HG02885 (cell line): ENCODE data around the gene RIN3.

Source experiments
- ATAC-seq: cut with Tn5 transposase; IDR thresholded peaks from one replicate; pipeline ENCODE4 v1.9.1; 2021; ENCODE audit warnings: mild to moderate bottlenecking; ENCODE audit not compliant: unreplicated experiment, poor library complexity

RIN3 gene, protein sequence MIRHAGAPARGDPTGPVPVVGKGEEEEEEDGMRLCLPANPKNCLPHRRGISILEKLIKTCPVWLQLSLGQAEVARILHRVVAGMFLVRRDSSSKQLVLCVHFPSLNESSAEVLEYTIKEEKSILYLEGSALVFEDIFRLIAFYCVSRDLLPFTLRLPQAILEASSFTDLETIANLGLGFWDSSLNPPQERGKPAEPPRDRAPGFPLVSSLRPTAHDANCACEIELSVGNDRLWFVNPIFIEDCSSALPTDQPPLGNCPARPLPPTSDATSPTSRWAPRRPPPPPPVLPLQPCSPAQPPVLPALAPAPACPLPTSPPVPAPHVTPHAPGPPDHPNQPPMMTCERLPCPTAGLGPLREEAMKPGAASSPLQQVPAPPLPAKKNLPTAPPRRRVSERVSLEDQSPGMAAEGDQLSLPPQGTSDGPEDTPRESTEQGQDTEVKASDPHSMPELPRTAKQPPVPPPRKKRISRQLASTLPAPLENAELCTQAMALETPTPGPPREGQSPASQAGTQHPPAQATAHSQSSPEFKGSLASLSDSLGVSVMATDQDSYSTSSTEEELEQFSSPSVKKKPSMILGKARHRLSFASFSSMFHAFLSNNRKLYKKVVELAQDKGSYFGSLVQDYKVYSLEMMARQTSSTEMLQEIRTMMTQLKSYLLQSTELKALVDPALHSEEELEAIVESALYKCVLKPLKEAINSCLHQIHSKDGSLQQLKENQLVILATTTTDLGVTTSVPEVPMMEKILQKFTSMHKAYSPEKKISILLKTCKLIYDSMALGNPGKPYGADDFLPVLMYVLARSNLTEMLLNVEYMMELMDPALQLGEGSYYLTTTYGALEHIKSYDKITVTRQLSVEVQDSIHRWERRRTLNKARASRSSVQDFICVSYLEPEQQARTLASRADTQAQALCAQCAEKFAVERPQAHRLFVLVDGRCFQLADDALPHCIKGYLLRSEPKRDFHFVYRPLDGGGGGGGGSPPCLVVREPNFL

DNA sequence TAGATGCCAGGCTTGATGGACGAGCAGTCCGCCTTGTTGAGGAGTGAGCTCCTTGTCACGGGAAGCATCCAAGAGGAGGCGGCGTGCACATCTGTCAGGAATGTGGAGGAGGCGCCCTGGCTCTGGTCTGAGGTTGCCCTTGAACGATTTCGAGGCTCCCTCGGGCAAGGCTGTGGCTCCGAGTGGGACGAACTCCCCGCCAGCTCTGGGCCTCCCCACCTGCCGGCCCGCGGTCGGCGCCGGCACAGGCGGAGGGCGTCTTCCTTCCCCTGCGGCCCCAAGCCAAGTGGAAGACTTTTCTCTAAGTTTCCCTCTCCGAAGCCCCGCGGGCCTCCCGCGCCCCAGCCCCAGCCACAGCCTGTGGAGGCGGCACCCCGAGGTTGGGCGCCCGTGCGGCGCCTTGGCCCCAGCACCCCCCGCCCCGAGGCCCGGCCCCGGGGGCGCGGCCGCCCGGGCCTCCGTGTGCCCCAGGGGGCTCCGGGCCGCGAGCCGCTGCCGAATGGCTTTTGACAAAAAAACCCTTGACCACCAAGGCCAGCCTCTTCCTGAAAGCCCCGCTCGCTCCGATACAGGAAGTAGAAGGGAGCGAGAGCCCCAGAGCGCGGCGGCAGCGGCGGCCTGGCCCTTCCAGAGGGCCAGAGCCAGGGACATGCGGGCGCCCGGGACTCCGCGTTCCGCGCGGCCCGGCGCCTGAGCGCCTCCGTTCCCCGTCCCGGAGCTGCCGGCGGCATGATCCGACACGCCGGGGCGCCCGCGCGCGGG is at the start of gene RIN3:
TSS of gene RIN3 (plus strand) at position 578 of the 762 bp plus-strand sequence. CDS start at position 730, 152 bp downstream.
- ATAC-seq = peak; percentile 70

DNA sequence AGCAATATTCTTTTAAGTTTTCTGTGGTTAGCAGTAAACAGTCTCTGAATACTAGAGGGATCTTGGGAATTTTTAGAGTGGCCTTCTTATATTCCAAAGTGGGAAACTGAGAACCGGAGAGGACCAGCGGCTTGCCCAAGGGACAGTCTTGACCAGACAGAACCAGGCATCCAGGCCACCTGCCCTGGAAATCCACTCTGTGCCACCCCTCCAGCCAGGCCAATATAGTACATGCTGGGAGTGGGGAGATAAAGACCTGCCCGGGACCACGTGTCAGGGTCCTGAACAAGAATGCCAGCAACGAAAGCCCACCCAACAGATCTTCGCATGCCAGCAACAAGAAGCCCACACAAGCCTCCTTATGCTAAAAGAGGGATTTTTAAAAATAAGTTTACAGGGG is 49.4 kb upstream of the RIN3 start:
- ATAC-seq = no peak

DNA sequence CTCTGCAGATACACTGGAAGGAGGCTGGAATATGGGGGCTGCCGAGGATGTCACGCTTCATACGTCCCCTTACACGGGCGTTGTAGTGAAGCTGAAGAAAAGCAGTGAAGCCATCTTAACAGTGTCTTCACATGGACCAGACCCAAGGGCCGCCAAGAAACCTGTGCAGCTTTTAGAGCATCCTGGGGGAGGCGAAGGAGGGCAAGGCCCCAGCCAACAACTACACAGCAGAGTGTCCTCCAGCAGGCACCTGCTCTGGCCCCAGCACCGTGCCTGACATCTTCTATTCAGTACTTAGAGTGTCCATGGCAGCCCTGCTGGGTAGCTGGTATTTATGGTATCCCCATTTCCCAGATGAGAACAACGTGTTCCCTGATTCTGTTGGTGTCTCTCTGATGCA is 48.9 kb upstream of the RIN3 start:
- ATAC-seq = no peak

DNA sequence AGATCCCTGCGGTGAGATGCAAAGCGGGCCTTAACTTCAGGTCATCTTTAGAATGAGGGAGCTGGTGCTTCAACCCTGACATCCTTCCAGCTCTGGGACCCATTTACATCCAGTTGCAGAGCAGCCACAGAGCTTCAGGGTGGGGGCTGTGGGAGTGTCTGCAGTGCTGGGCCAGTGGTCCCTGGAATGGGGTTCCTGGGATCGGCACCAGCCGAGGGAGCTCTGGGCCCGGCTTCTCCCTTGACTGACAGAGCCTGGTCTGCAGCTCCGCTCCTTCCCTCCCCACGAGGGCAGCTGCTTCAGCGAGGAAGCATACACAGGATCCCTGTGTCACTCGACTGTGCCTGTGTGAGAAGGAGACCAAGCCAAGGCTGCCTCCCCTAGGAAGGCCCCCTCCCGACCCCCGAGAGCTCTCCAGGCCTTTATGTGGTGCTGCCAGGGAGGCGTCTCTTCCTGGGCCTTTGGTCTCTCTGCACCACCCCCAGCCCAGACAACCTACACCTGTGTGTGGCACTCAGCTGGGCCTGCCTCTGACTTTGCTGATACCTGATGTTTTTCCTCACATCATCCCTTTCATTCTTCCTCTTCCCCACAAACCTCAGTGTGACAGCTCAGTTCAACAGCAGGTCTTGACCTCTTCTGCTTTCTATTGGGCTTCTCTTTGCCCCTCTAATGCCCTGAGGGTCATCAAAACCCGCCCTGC is 48.1 kb upstream of the RIN3 start:
- no peak for ATAC-seq

DNA sequence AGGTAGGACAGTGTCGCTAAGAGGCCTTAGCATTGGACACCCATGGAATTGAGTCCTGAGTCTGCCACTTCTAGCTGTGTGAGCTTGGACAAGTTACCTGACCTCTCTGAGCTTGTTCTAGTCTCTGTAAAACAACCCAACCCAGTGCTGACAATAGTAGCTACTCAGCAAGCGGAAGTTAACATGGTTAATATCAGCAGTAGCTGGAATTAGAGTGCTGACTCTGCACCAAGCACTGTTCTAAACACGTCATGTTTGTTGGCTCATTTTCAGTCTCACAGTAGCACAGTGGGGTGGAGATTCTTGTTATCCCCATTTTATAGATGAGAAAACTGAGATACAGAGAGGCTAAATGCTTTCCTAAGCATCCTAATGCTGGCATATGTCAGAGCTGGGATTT is 47.5 kb upstream of the RIN3 start:
- no peak for ATAC-seq

DNA sequence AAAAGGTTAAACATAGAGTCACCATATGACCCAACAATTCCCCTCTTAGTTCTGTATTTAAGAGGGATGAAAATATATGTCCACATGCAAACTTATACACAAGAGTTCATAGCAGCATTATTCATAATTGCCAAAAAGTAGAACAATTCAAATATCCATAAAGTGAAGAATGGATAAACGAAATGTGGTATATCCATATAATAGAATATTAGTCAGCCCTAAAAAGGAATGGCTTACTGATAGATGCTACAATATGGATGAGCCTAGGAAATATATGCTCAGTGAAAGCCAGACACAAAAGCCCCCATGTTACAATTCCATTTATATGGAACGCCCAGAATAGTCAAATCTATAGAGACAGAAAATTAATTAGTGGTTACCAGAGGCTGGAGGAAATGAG is 44.1 kb upstream of the RIN3 start:
- ATAC-seq = no peak

DNA sequence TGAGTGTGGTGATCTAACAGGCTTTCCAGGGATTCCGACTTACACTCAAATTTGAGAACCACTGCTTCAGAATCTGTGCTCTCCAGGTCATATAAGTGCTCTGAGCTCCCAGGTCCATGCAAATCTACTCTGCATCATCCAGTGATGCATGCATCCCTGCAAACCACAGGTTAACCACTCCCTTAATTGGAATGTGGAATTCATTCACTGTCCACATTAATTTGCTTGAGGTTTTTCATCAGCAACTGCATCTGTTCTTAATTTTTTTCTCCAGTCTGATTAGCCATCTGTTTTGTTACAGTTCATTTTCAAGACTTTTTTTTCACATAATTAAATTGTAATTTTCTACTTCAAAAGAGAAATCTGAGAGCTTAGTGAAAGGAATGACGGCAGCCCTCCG is 43.4 kb upstream of the RIN3 start:
- ATAC-seq = no peak

DNA sequence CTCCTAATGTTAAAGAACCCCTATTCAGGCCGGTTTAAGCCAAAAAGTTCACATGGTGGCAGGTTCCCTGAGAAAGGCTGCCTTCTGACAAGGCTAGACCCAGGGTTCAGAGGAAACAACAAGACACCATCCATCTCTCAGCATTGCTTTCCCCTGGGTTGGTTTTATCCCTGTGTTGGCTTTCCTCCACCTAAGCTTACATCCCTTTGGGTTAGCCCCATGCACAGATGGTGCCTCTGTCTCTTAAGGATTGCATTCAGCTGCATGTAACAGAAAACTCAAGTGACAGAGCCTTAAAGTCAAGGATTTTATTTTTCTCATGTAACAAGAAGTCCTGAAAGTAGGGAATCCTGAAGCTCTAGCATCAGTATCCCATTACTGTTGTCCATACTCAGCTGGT is 42.8 kb upstream of the RIN3 start:
- no peak for ATAC-seq

DNA sequence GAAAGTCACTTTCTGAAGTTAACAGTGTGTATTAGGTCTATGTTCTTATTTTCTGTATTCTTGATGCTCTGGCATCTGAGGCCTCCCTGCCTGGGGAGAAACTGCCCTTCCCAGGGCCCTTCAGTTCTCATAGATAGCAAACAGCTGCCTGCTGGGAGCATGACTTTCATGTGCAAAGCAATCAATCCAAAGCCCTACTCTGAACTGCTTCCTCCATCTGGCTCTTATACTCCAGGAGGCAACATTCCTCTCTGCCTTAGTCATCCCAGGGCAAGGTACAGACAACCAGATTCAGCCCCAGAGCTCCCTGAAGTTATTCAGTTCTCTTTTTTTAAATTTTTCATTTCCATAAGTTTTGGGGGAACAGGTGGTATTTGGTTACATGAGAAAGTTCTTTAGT is 41.7 kb upstream of the RIN3 start:
- ATAC-seq = no peak

DNA sequence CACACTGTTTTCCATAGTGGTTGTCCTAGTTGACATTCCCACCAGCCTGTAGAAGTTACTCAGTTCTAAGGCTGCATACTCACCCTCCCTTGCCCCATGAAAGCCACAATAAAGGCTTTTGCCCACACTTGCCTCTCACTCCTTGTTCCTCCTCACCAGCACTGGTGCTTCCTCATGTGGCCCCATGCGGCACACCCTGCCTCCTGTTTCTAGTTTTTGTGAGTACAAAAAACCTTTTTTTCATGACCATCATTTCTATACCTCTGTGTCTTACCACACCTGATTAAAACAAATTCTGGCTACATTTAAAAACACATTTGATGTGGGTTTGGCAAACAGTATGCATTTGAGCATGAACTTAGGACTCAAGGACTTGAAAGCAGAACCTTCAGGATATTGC is 40.7 kb upstream of the RIN3 start:
- ATAC-seq = no peak

DNA sequence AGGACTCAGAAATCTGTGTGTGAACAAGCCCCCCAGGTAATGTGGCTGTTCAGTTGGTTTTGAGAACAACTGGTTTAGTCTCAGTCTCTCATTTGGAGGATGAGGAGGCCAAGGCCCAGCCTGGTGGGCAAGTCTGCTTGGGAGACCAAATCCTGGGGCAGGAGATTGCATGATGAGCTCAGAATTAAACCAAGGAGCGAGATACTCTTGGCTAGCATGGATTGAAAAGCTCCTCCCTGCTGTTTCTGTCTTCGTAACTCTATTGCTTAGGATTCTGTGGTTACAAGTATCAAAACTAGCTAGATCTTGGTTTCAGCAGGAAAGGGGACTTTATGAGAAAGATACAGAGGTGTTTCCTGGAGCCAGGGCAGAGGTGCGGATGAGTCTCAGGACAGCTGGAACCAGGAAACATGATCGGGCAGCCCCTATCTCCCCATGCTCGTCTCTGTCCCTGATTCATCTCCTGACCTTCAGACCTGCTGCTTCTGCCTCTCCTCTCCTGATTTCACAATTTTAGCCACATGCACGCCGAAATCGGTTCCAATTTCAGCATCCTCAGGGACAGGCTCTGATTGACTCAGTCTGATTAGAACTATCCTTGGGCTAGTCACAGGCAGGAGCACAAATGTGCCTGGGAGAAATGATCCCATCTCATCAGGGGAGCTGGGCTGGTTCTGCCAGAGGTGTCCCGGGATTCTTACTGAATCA is 40.2 kb upstream of the RIN3 start:
- no peak for ATAC-seq

DNA sequence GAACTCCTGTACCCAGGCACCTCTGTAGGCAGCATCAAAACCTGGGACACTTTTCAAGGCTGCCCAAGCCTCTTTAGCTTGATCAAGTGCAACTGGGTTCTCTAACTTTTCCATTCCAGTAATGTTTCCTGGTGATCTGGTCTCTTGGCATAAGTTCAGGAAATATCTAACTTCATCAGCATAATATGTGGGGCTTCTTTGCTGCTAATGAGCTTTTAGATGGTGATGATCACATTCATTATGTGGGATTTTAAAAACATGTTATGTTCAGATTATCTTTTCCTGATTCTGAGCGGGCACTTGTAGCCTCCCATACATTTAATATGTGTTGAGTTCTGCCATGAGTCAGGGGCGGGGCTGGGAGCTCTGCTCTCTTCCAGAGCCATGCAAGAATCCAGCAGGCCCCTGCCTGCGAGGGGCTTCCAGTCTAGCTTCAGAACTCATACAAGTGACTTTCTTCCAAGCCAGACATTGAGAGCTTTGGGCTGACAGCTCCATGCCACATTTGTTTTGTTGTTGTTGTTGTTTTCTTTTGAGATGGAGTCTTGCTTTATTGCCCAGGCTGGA is 39.5 kb upstream of the RIN3 start:
- ATAC-seq = no peak

DNA sequence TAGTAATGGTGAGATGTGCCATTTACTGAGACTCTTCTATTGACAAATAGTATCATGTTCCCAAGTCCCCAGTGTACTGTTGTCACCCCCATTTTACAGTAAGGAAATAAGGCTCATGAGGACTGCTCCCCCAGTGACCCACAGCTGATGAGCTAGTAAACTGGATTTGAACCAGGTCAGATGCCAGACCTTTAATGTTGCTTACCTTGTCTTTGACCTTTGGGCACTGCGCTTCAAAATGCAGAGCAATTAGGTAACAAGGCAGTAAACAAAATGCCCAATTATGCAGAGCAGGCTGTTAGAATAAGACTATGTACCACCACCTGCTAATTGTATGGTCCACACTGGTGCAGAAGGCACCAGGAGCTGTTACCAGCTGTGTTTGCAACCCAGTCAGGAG is 38.5 kb upstream of the RIN3 start:
- ATAC-seq = no peak

DNA sequence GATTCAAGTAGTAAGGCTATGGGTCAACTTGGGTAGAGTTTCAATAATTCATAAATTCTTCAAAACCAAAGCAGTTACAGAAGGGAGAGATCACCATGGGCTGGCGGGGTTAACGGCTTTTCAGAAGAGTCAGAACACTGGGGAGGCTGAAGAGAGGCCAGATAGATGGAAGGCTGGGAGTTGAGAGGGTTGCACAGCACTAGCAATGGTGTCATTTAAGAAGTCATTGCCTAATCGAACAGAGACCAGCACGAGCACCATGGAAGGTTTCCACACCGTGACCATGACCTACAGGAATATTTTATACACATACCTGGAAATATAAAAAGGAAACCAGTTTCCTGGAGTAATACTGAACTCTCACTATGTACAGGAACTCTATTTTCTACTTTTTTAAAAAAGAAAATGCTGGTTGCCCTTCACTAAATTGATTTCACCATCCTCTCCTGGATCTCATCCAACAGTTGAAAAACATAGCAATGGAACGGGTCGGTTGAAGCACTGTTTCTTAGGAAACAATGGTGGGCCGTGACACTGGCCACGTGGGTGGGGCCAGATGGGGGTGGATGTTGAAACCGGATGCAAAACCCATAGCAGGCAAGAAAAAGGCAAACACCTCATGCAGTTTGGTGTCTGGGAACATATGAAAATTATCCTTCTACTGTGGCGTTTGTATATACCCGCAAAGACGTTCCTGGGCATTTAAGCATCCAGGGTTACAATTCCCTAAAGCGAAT is 38.0 kb upstream of the RIN3 start:
- no peak for ATAC-seq

DNA sequence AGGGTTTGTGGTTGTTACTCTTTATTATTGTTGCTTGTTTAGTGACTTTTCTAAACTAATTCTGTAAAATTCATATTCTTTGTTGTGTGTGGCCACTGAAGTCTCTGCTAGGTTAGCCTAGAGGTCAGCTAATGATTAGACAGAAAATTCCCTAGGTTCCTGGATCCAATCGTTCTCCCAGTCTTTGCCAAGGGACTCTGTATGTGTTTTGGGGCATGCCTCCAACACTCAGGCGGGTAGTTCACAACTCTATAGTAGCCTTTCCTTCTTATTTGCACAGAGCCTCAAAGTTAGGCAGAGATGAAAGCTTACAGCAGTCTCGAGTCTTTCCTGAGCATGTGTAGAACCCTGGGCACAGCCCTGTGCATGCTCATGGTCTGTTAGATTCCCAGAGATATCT is 32.7 kb upstream of the RIN3 start:
- no peak for ATAC-seq

DNA sequence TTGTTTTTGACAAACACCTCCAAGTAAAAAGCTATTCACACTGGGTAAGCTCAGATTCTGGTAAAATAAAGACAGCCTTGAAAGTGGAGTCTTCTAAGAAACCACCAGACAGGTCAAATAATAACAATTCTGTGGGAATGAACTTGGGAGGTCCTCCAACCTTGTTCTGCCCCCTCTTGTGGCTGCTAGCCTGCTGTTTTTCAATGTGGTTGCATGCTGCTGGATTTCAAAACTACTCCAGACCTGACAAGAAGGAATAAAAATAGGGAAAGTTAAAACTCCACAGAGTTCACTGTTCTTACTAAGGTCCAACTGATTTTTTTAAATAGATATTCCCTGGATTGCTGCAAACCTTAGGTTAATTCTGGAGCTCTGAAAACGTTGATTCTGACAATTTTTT is 32.2 kb upstream of the RIN3 start:
- no peak for ATAC-seq

DNA sequence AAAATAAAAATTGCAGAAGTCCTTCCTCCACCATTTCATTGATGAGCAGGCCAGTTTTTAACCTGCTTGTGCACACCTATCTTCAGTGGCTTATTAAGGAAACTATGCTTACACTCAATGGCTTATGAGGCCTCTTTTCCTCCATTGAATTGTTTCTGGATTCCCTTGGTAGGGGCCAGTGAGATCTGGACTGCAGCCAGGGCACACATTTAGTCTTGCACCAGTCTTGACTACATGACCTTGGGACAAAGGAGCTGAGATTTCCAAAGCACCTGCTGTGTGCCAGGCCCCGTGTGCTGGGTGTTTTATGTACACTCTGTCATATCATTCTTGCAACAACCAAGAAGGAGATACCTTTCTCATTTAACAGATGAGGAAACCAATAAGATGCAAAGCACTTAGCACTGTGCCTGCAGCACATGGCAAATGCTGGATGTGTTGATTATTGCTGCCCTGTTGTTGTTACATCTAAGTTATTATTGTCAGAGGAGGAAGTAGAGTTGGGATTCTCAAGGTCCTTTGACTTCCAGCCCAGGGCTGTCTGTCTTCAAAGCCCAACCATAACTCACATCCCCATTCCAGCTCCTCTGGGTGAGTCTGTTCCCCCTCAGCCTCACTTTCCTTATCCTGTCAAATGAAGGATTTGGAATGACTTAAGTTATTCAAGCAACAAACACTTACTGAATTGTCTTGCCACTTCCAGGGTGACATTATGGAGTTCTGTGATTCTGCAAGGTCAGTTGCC is 31.6 kb upstream of the RIN3 start:
- no peak for ATAC-seq
